Esophagus (tissue), 2 donors: Measurements from ENCODE around the gene CBFA2T3. TPM values are rescaled to one million over a fixed set of nuclear protein-coding genes. Genes with fewer than 3 reads are reported as not detected.

Experiments
- H3K27ac ChIP-seq, 2 donors: one replicate each; pipeline ENCODE4 v1.5.1; 2013; ENCODE audit warnings: low read depth in 2 of 2, mild to moderate bottlenecking in 2 of 2, inconsistent platforms in 1 of 2, low read length in 1 of 2, moderate library complexity in 1 of 2
- H3K27me3 ChIP-seq, 2 donors: one replicate each; pipeline ENCODE4 v1.6.1; 2013; ENCODE audit warnings: low read length in 2 of 2, control low read depth in 1 of 2, mild to moderate bottlenecking in 1 of 2; ENCODE audit not compliant: insufficient read depth in 2 of 2, control insufficient read depth in 1 of 2
- H3K36me3 ChIP-seq, 2 donors: one replicate each; pipeline ENCODE4 v1.6.1; 2013; ENCODE audit warnings: low read length in 1 of 2; ENCODE audit not compliant: control insufficient read depth in 2 of 2, insufficient read depth in 2 of 2
- H3K4me1 ChIP-seq, 2 donors: one replicate each; pipeline ENCODE4 v1.6.1; 2013; ENCODE audit warnings: low read length in 1 of 2; ENCODE audit not compliant: control insufficient read depth in 2 of 2, insufficient read depth in 2 of 2
- H3K4me3 ChIP-seq, 2 donors: one replicate each; pipeline ENCODE4 v1.5.1; 2013; ENCODE audit warnings: low read length in 2 of 2, mild to moderate bottlenecking in 2 of 2, low read depth in 1 of 2, moderate library complexity in 1 of 2
- H3K9me3 ChIP-seq, 2 donors: one replicate each; pipeline ENCODE4 v1.6.1; 2013; ENCODE audit warnings: mild to moderate bottlenecking in 2 of 2, low read depth in 1 of 2, low read length in 1 of 2, moderate library complexity in 1 of 2; ENCODE audit not compliant: control insufficient read depth in 2 of 2, insufficient read depth in 1 of 2
- whole genome bisulfite sequencing, 2 donors: extraction: QIAGEN DNeasy Blood & Tissue Kit; methylation state at CpG; one replicate each; pipeline ENCODE4 v1.1.7; 2013; 5-methylcytosine and 5-hydroxymethylcytosine counted together
- polyA plus RNA-seq, 2 donors: library from polyadenylated mRNA; stranded (reverse); fragments of 200-250 nt; gene quantifications; one replicate each; pipeline ENCODE4 v1.2.3, GENCODE V29; 2013
- donor health status: healthy with polysubstance abuse.
- donor health status: Bipolar disorder and iron deficiency.

Gene CBFA2T3
- polyA plus RNA-seq, 2 donors: 0.93 to 1.4 TPM

GRCh38 chr16:88866151-88866920 lies 110.7 kb downstream of the CBFA2T3 start, which contains the start of gene PABPN1L:
PABPN1L (minus strand) TSS chr16:88866660; CDS start chr16:88866606, 54 bp downstream.
- Histone ChIP-seq H3K4me1 (no peaks in the 10 kb centered on the region), H3K9me3 (no peaks in the 10 kb centered on the region), H3K4me3 (no peak within 1 kb of the TSS), H3K27me3 (no peaks in the 10 kb centered on the region), H3K27ac (no peak within 1 kb of the TSS), H3K36me3 (peaks cover 0 to 8% of the 10 kb centered on the region in 2 donors)
- WGBS, 2 donors: 71 to 73% methylated on average over 20 of the region's 20 CpGs

GRCh38 chr16:88865742-88866141 lies 111.3 kb downstream of the CBFA2T3 start:
- Histone ChIP-seq H3K4me1 (no peaks in the 10 kb centered on the region), H3K27ac (no peak overlapping the region), H3K4me3 (no peak overlapping the region), H3K27me3 (no peaks in the 10 kb centered on the region), H3K9me3 (no peaks in the 10 kb centered on the region), H3K36me3 (peaks cover 0 to 10% of the 10 kb centered on the region in 2 donors)
- 82 to 86% methylated on average over 15 of the region's 15 CpGs for WGBS, 2 donors

DNA sequence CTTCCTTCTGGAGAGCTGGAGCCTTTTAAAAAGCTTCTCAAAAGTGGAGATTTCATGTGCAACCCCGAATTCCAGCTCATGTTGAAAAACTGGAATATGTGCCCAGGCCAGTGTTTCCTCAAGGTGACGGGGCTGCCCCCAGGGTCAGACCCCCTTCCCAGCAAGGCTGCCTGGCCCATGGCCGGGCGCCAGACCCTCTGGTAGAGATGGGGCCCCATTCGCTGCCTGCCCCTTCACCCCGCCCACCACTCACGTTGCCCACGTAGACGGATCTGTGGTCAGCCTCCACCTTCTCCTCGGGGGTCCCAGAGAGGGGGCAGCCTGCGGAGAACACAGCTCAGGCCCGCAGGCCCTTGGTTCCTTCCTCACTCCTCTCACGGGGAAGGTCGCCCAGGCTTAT lies 111.7 kb downstream of the CBFA2T3 start:
- Histone ChIP-seq H3K27ac (no peak overlapping the region), H3K36me3 (peaks cover 3 to 14% of the 10 kb centered on the region in 2 donors), H3K27me3 (no peaks in the 10 kb centered on the region), H3K9me3 (no peaks in the 10 kb centered on the region), H3K4me3 (no peak overlapping the region), H3K4me1 (no peaks in the 10 kb centered on the region)
- 72 to 76% methylated on average over 14 of the region's 14 CpGs for WGBS, 2 donors

- Histone ChIP-seq H3K27me3 (no peaks in the 10 kb centered on the region), H3K27ac (no peak overlapping the region), H3K4me3 (no peak overlapping the region), H3K4me1 (no peaks in the 10 kb centered on the region), H3K36me3 (peaks cover 3 to 18% of the 10 kb centered on the region in 2 donors), H3K9me3 (no peaks in the 10 kb centered on the region)
- WGBS, 2 donors: 80 to 81% methylated on average over 16 to 18 of the region's 18 CpGs
These were observed 112.5 kb downstream of the CBFA2T3 start for GRCh38 chr16:88864521-88864920.

DNA sequence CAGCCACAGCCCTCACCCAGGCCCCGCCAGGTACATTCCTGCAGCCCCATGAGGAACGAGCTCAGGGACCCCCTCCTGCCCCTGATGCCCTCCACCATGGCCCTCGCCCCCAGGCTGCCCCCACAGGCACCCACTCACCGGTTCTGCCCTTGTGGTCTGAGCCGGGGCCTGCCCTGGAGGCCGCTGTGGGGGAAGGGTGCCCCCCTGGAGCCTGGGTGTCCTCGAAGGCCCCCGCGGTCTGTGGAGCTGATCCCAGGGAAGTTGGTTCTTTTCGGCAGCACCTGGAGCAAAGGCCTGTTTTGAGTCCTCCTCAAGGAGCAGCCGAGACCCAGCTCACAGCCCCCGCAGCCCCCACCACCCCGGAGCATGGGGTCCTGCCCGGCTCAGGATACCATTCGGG lies 112.9 kb downstream of the CBFA2T3 start:
- no peak overlapping the region for H3K4me3 ChIP-seq
- H3K27ac ChIP-seq: no peak overlapping the region
- WGBS, 2 donors: 83 to 86% methylated on average over 14 to 15 of the region's 15 CpGs
- no peaks in the 10 kb centered on the region for H3K27me3 ChIP-seq
- peaks cover 3 to 22% of the 10 kb centered on the region in 2 donors for H3K36me3 ChIP-seq
- H3K4me1 ChIP-seq: no peaks in the 10 kb centered on the region
- H3K9me3 ChIP-seq: no peaks in the 10 kb centered on the region

DNA sequence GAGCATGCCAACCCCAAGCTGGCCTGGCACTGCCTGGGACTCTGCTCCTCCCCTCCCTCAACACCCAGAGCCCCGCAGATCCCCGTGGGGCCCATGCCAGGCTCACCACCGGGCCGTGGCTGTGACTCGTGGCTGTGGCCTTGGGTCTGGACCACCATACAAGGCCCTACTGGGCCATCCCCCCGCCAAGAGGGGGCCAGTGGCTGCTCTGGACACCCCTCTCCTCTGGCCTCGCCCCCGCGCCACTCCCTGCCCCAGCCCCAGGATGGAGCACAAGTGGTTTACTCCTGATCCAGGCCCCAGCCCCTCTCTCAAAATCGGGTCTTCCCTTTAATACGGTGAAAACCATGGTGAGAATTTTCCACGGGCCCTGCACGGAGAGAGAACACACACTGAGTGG lies 113.6 kb downstream of the CBFA2T3 start:
- peaks cover 3 to 23% of the 10 kb centered on the region in 2 donors for H3K36me3 ChIP-seq

DNA sequence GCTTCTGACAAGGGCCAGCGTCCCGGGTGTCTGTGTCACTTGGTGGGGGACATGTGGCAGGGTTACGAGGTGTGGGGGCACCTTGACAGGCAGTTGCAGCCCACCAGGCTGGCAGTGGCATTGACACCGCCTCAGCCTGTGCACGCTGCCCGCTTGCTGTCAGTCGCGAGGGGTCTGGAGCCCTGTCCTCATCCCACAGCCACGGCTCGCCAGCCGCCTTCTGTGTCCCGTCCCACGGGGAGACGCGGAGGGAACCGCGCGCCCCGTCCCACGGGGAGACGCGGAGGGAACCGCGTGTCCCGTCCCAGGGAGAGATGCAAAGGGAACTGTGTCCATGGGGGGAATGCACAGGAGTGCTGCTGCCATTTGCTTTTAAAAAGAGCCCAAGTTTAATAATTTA lies 114.0 kb downstream of the CBFA2T3 start:
- H3K9me3 ChIP-seq: no peaks in the 10 kb centered on the region
- H3K36me3 ChIP-seq: peaks cover 3 to 23% of the 10 kb centered on the region in 2 donors
- H3K4me1 ChIP-seq: peaks cover 0 to 4% of the 10 kb centered on the region in 2 donors
- H3K27ac ChIP-seq: no peak overlapping the region
- H3K4me3 ChIP-seq: no peak overlapping the region
- no peaks in the 10 kb centered on the region for H3K27me3 ChIP-seq
- WGBS, 2 donors: 88 to 94% methylated on average over 25 of the region's 25 CpGs

More for the DNA sequence above, 113.6 kb downstream of the CBFA2T3 start:
- Histone ChIP-seq H3K9me3 (no peaks in the 10 kb centered on the region), H3K4me1 (no peaks in the 10 kb centered on the region), H3K27me3 (no peaks in the 10 kb centered on the region), H3K4me3 (no peak overlapping the region), H3K27ac (no peak overlapping the region)
- 80 to 81% methylated on average over 13 of the region's 13 CpGs for WGBS, 2 donors

DNA sequence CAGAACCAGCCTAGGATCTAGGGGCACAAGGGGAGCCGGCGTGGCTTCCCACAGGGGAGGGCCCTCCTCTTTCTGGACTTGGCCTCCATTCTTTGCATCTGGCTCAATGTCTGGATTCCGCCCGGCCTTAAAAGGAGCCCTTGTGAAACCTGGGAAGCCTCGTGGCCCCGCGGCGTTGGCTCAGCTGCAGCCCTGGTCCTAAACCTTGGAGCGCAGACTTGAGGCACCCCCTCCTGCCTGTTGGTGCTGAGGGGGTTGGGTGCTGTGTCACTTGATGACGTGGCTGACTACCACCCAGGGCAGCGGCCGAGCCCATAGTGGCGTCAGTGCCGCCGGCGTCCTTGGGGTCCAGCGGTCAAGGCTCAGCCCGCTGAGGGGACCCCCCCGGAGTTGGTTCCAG lies 115.6 kb downstream of the CBFA2T3 start:
- Histone ChIP-seq H3K36me3 (peaks cover 3 to 23% of the 10 kb centered on the region in 2 donors), H3K9me3 (no peaks in the 10 kb centered on the region), H3K4me3 (no peak overlapping the region), H3K27ac (no peak overlapping the region), H3K4me1 (peaks cover 0 to 6% of the 10 kb centered on the region in 2 donors), H3K27me3 (no peaks in the 10 kb centered on the region)
- 93 to 95% methylated on average over 17 to 19 of the region's 19 CpGs for WGBS, 2 donors

- WGBS, 2 donors: 91 to 92% methylated on average over 20 of the region's 20 CpGs
- Histone ChIP-seq H3K4me3 (no peak overlapping the region), H3K27ac (no peak overlapping the region), H3K4me1 (peaks cover 3 to 11% of the 10 kb centered on the region in 2 donors), H3K27me3 (no peaks in the 10 kb centered on the region), H3K9me3 (no peaks in the 10 kb centered on the region), H3K36me3 (peaks cover 3 to 23% of the 10 kb centered on the region in 2 donors)
These were observed 117.5 kb downstream of the CBFA2T3 start for GRCh38 chr16:88859381-88860091.
